ENCODE measurements around the gene LMBR1L.

GRCh38 chr12:49109641-49110463, 795 bp downstream of the LMBR1L start:
- TF ChIP-seq TAF1 (IDR thresholded peaks at IDR 0.05; ENCODE audit: low read depth, low read length) (no peak), POLR2AphosphoS5 (IDR thresholded peaks at IDR 0.05; ENCODE audit: low read depth, low read length) (no peak), POLR2A (IDR thresholded peaks at IDR 0.05; ENCODE audit: low read depth, low read length) (no peak), SPI1 (IDR thresholded peaks at IDR 0.05; ENCODE audit: low read depth, low read length) (no peak), PAX5 (IDR thresholded peaks at IDR 0.05; ENCODE audit: insufficient read depth, low read length, severe bottlenecking) (no peak), POU2F2 (IDR thresholded peaks at IDR 0.05; ENCODE audit: low read depth, low read length) (no peak)

Data from GM12891 (cell line).